NCI-H146 treated with DMSO at 0.1 percent for 48 hours (cell line): ENCODE results near the gene ZNF580.

Experiments
- DNase-seq: peaks from one replicate; lab custom pipeline; 2025; ENCODE audit not compliant: unreplicated experiment; lab: John Stamatoyannopoulos, UW

Gene ZNF580

DNA sequence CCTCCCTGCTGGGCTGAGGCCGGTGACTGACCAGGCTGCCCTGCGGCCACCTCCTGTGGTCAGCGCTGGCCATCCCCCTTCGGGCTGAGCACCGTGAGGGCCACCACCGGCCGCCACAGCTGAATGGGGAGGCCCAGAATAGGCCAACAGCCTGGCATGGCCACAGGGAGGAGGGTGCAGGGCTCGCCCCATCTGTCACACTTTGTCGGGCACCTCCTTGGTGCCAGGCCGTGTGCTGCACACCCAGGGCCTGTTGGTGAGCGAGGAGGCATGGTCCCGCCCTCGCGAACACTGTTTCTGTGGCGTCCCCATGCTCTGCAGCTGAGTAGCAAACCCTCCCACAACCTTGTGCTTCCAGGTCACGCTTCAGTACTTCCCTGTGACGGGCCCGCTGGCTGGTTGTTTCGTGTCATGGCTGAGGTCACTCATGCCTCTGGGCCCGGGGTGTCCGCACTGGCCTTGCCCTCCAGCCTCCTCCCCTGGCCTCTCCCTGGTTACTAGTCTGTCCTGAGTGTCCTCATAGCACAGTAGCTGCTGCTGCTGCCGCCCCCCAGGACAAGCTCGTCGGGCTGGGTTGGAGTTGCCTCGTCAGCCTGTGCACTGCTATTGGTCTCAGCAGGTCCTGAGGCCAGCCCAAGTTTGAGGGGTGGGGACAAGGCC is 49.4 kb downstream of the ZNF580 start:
- no peak for DNase-seq

DNA sequence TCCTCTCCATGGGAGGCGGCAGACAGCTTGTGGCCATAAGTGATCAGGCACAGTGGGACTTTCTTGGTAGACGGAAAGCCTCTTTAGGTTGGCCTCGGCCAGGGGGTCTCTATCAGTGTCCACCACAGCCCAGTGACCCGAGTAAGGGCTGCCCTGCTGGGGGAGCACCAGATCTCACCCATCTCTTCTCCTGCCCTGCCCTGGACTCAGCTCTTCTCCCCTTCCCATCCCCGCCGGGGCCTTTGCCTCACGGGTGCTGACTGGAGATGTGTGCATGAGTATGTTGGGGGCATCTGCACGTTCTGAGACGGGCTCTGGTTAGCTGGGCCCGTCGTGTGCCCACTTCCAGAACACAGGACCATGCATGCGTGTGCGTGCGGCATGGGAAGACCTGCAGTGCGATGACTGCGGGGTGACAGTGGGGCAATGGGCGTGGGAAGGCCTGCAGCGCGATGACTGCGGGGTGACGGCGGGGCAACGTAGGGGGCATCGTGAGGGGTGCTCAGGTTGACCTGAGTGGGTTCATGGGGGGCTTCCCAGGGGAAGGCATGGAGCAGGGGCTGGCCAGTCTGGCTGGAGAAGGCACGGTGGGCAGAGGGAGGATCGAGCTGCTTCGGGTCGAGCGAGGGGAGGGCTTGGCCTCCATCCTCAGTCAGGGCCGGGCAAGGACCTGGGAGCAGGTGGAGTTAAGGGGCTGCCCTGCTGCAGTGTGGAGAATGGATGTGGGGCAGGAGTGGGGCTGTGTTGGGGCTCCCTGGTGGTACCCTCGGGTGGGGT is 50.2 kb downstream of the ZNF580 start:
- no peak for DNase-seq

DNA sequence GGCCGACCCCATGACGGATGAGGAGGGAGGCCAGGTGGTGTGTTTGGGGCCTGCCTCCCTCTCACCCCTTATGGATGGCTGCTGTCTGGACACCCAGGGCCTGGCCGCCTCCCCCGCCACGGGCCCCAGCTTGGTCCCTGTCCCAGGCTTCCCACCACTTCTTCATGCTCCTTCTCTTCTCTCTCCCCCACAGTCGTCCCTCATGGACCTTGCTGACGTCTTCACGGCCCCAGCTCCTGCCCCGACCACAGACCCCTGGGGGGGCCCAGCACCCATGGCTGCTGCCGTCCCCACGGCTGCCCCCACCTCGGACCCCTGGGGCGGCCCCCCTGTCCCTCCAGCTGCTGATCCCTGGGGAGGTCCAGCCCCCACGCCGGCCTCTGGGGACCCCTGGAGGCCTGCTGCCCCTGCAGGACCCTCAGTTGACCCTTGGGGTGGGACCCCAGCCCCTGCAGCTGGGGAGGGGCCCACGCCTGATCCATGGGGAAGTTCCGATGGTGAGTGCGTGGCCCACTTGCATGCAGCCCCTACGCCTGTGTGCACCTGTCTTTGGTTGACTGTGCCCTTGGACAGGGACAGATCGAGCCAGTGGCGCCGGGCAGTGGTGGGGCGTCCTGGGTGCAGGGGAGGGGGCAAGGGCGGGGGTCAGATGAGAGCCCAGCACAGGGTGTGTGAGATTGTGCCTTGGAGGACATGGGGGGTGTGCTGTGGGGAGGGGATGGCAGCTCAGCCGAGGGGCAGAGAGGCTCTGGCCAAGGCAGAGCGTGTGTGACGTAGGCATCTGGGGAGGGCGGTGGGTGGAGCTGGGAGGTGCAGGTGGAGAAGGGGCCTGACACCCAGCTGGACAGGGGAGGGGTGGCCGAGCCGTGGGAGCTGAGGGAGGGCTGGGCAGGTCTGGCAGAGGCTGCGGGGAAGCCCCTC is 51.0 kb downstream of the ZNF580 start:
- no peak for DNase-seq

DNA sequence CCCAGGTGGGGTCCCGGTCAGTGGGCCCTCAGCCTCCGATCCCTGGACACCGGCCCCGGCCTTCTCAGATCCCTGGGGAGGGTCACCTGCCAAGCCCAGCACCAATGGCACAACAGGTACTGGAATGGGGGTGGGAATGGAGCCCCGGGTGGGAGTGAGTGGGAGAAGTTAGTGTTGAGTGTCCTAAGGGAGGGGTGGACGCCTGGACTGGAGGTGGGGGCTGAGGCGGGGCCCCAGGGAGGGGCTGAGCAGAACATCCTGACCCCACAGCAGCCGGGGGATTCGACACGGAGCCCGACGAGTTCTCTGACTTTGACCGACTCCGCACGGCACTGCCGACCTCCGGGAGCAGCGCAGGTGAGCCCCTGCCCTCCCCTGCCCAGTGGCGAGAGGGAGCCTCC is 51.9 kb downstream of the ZNF580 start:
- DNase-seq, result no peak
